Activated B cell treated with CpG ODN at 0.5 μM for 24 hours (primary cell): ENCODE results near the gene TOMM6. TPM values are rescaled to one million over a fixed set of nuclear protein-coding genes. Genes with fewer than 3 reads are reported as not detected.

ENCODE experiments used
- ATAC-seq: fragments of 200-7000 bp; cut with Tn5 transposase; one replicate; pipeline ENCODE4 v1.10.0; 2021; ENCODE audit warnings: low read depth, mild to moderate bottlenecking, moderate library complexity
- CTCF ChIA-PET: fragments of 350-600 bp; sonication (Branson Sonifier 250); formaldehyde crosslinking; loops from one replicate; lab custom pipeline; 2021; ENCODE audit warnings: antibody characterized with exemption; lab: Charles Lee
- POLR2A ChIA-PET: fragments of 350-600 bp; sonication (Branson Sonifier 250); formaldehyde crosslinking; loops from one replicate; lab custom pipeline; 2021; ENCODE audit warnings: antibody characterized with exemption; lab: Charles Lee
- DNase-seq: peaks from one replicate; pipeline ENCODE4 v3.0.0; 2022
- H3K27ac Mint-ChIP-seq: one replicate; pipeline ENCODE4 v1.8.0; 2020; ENCODE audit warnings: mixed read lengths
- H3K27me3 Mint-ChIP-seq: one replicate; pipeline ENCODE4 v1.8.0; 2021; ENCODE audit warnings: mixed read lengths
- H3K36me3 Mint-ChIP-seq: one replicate; pipeline ENCODE4 v1.8.0; 2021; ENCODE audit warnings: low read depth, mixed read lengths
- H3K4me1 Mint-ChIP-seq: one replicate; pipeline ENCODE4 v1.8.0; 2021; ENCODE audit warnings: mixed read lengths
- H3K4me3 Mint-ChIP-seq: one replicate; pipeline ENCODE4 v1.8.0; 2020; ENCODE audit warnings: mild to moderate bottlenecking, mixed read lengths
- H3K9me3 Mint-ChIP-seq: one replicate; pipeline ENCODE4 v1.8.0; 2020; ENCODE audit warnings: mixed read lengths
- CTCF ChIP-seq: fragments of 200-600 bp; IDR thresholded peaks from one replicate; pipeline ENCODE4 v1.8.0; 2022; ENCODE audit warnings: antibody characterized with exemption, mild to moderate bottlenecking
- intact Hi-C: fragments of 100-400 bp; cut with micrococcal nuclease; formaldehyde crosslinking; loops from one replicate; pipeline ENCODE4 v1.15.1; 2024
- total RNA-seq: library from RNA; stranded (reverse); gene quantifications from 2 replicates; pipeline ENCODE4 v1.2.3, GENCODE V29; 2022

Gene TOMM6
- total RNA-seq, 1 donor from 2014 or later, result 219 TPM

GRCh38 chr6:41770381-41771057 is 17.0 kb upstream of the TOMM6 start:
- no peak overlapping the region for H3K4me3 Mint-ChIP-seq
- POLR2A ChIA-PET, result no interaction called here
- H3K9me3 Mint-ChIP-seq, result no peaks in the 10 kb centered on the region
- no peak for ATAC-seq
- intact Hi-C loops, result no loop called here
- no peaks in the 10 kb centered on the region for H3K4me1 Mint-ChIP-seq
- H3K27me3 Mint-ChIP-seq, result no peaks in the 10 kb centered on the region
- peaks cover 44% of the 10 kb centered on the region for H3K36me3 Mint-ChIP-seq
- CTCF ChIA-PET, result no interaction called here
- H3K27ac Mint-ChIP-seq, result no peak overlapping the region
- TF ChIP-seq CTCF, result no peak
- DNase-seq, result no peak

- H3K4me1 Mint-ChIP-seq, result no peaks in the 10 kb centered on the region
- no peak for TF ChIP-seq CTCF
These were observed 16.2 kb upstream of the TOMM6 start for GRCh38 chr6:41771058-41771983.

GRCh38 chr6:41774841-41775240 is 12.7 kb upstream of the TOMM6 start:
- CTCF ChIA-PET, result interaction anchor here (1.4 to 4.0 kb wide), 4 partner anchors 12 to 288 kb away, joined by 3 to 27 read pairs (median 6); partner anchors contain the start of gene TOMM6
- no peak for ATAC-seq
- Mint-ChIP-seq H3K36me3 (peaks cover 49% of the 10 kb centered on the region), H3K4me1 (peaks cover 10% of the 10 kb centered on the region), H3K9me3 (no peaks in the 10 kb centered on the region), H3K4me3 (no peak overlapping the region), H3K27me3 (no peaks in the 10 kb centered on the region), H3K27ac (no peak overlapping the region)
- no peak for DNase-seq
- TF ChIP-seq CTCF, result no peak
- POLR2A ChIA-PET, result interaction anchor here (0.5 to 1.2 kb wide), 3 partner anchors 92 to 406 kb away, joined by 3 to 10 read pairs (median 3); no protein-coding TSS in a partner anchor
- intact Hi-C loops, result no loop called here

More at GRCh38 chr6:41771058-41771983, 16.2 kb upstream of the TOMM6 start:
- no peak for DNase-seq
- POLR2A ChIA-PET, result interaction anchor here (0.5 kb wide), 1 partner anchor 32 kb away, joined by 3 read pairs; no protein-coding TSS in a partner anchor
- intact Hi-C loops, result no loop called here
- CTCF ChIA-PET, result no interaction called here
- H3K27ac Mint-ChIP-seq, result no peak overlapping the region
- H3K36me3 Mint-ChIP-seq, result peaks cover 48% of the 10 kb centered on the region
- H3K4me3 Mint-ChIP-seq, result no peak overlapping the region
- H3K27me3 Mint-ChIP-seq, result no peaks in the 10 kb centered on the region
- ATAC-seq, result no peak
- H3K9me3 Mint-ChIP-seq, result no peaks in the 10 kb centered on the region

- no peaks in the 10 kb centered on the region for H3K27me3 Mint-ChIP-seq
- POLR2A ChIA-PET, result interaction anchor here (0.5 to 1.2 kb wide), 4 partner anchors 12 to 406 kb away, joined by 3 to 10 read pairs (median 4); partner anchors contain the start of gene TOMM6
- ATAC-seq (no peak), DNase-seq (no peak)
- no peak overlapping the region for H3K27ac Mint-ChIP-seq
- TF ChIP-seq CTCF, result no peak
- H3K9me3 Mint-ChIP-seq, result no peaks in the 10 kb centered on the region
- intact Hi-C loops, result no loop called here
- no peak overlapping the region for H3K4me3 Mint-ChIP-seq
- peaks cover 45% of the 10 kb centered on the region for H3K36me3 Mint-ChIP-seq
- H3K4me1 Mint-ChIP-seq, result peaks cover 11% of the 10 kb centered on the region
- CTCF ChIA-PET, result interaction anchor here (1.0 to 4.0 kb wide), 6 partner anchors 12 to 289 kb away, joined by 3 to 27 read pairs (median 6); partner anchors contain the start of gene TOMM6
These were observed 12.1 kb upstream of the TOMM6 start for GRCh38 chr6:41775293-41775882.
